HEK293 (cell line): ENCODE data around the gene PDZD2.

Experiments
- BCL11A ChIP-seq: fragments of 450-650 bp; formaldehyde crosslinking; IDR thresholded peaks from 2 replicates; pipeline ENCODE4 v1.5.1; 2016; ENCODE audit warnings: low read depth, missing biosample characterization, missing genetic modification characterization
- BCL11B ChIP-seq: fragments of 450-650 bp; formaldehyde crosslinking; IDR thresholded peaks from 2 replicates; pipeline ENCODE4 v1.5.1; 2016; ENCODE audit warnings: low read depth, missing biosample characterization, missing genetic modification characterization
- GLIS2 ChIP-seq: fragments of 450-650 bp; formaldehyde crosslinking; IDR thresholded peaks from 2 replicates; pipeline ENCODE4 v1.5.1; 2016; ENCODE audit warnings: missing biosample characterization, missing genetic modification characterization
- KLF1 ChIP-seq: fragments of 450-650 bp; formaldehyde crosslinking; IDR thresholded peaks from 2 replicates; pipeline ENCODE4 v1.5.1; 2016; ENCODE audit warnings: missing biosample characterization, missing genetic modification characterization
- KLF10 ChIP-seq: fragments of 450-650 bp; IDR thresholded peaks from 2 replicates; pipeline ENCODE4 v1.5.1; 2018; ENCODE audit warnings: missing biosample characterization, mild to moderate bottlenecking, missing genetic modification characterization
- KLF8 ChIP-seq: fragments of 450-650 bp; formaldehyde crosslinking; IDR thresholded peaks from 2 replicates; pipeline ENCODE4 v1.5.1; 2016; ENCODE audit warnings: missing biosample characterization, missing genetic modification characterization
- OSR2 ChIP-seq: fragments of 450-650 bp; formaldehyde crosslinking; IDR thresholded peaks from 2 replicates; pipeline ENCODE4 v1.5.1; 2016; ENCODE audit warnings: missing biosample characterization, missing genetic modification characterization
- PRDM10 ChIP-seq: fragments of 450-650 bp; formaldehyde crosslinking; IDR thresholded peaks from 2 replicates; pipeline ENCODE4 v1.5.1; 2016; ENCODE audit warnings: missing biosample characterization, missing genetic modification characterization
- SP2 ChIP-seq: fragments of 450-650 bp; formaldehyde crosslinking; IDR thresholded peaks from 2 replicates; pipeline ENCODE4 v1.5.1; 2016; ENCODE audit warnings: missing biosample characterization, missing genetic modification characterization
- SP3 ChIP-seq: fragments of 450-650 bp; formaldehyde crosslinking; IDR thresholded peaks from 2 replicates; pipeline ENCODE4 v1.5.1; 2016; ENCODE audit warnings: missing biosample characterization, missing genetic modification characterization
- SP7 ChIP-seq: fragments of 450-650 bp; formaldehyde crosslinking; IDR thresholded peaks from 2 replicates; pipeline ENCODE4 v1.5.1; 2016; ENCODE audit warnings: missing biosample characterization, missing genetic modification characterization
- ZBTB17 ChIP-seq: fragments of 450-650 bp; formaldehyde crosslinking; IDR thresholded peaks from 2 replicates; pipeline ENCODE4 v1.5.1; 2016; ENCODE audit warnings: missing biosample characterization, missing genetic modification characterization
- ZNF10 ChIP-seq: fragments of 450-650 bp; formaldehyde crosslinking; IDR thresholded peaks from 2 replicates; pipeline ENCODE4 v1.5.1; 2017; ENCODE audit warnings: missing biosample characterization, missing genetic modification characterization
- ZNF184 ChIP-seq: fragments of 450-650 bp; IDR thresholded peaks from 2 replicates; pipeline ENCODE4 v1.5.1; 2018; ENCODE audit warnings: missing biosample characterization, mild to moderate bottlenecking, missing genetic modification characterization
- ZNF292 ChIP-seq: fragments of 450-650 bp; formaldehyde crosslinking; IDR thresholded peaks from 2 replicates; pipeline ENCODE4 v1.5.1; 2016; ENCODE audit warnings: low read depth, missing biosample characterization, missing genetic modification characterization, borderline replicate concordance
- ZNF341 ChIP-seq: fragments of 450-650 bp; formaldehyde crosslinking; IDR thresholded peaks from 2 replicates; pipeline ENCODE4; 2016; ENCODE audit warnings: low read depth, missing biosample characterization, missing genetic modification characterization
- ZNF366 ChIP-seq: fragments of 450-650 bp; formaldehyde crosslinking; conservative IDR thresholded peaks from 2 replicates; pipeline ENCODE4 v1.5.1; 2016; ENCODE audit warnings: missing biosample characterization, missing genetic modification characterization
- ZNF423 ChIP-seq: fragments of 450-650 bp; formaldehyde crosslinking; IDR thresholded peaks from 2 replicates; pipeline ENCODE4 v1.5.1; 2016; ENCODE audit warnings: missing biosample characterization, missing genetic modification characterization
- ZNF514 ChIP-seq: fragments of 450-650 bp; formaldehyde crosslinking; IDR thresholded peaks from 2 replicates; pipeline ENCODE4 v1.5.1; 2016; ENCODE audit warnings: missing biosample characterization, missing genetic modification characterization
- ZNF701 ChIP-seq: fragments of 450-650 bp; formaldehyde crosslinking; IDR thresholded peaks from 2 replicates; pipeline ENCODE4 v1.5.1; 2016; ENCODE audit warnings: missing biosample characterization, missing genetic modification characterization
- ZNF843 ChIP-seq: fragments of 450-650 bp; formaldehyde crosslinking; IDR thresholded peaks from 2 replicates; pipeline ENCODE4 v1.5.1; 2016; ENCODE audit warnings: missing biosample characterization, missing genetic modification characterization
- ZSCAN30 ChIP-seq: fragments of 450-650 bp; IDR thresholded peaks from 2 replicates; pipeline ENCODE4 v1.5.1; 2018; ENCODE audit warnings: missing biosample characterization, mild to moderate bottlenecking, missing genetic modification characterization, moderate library complexity
- ZXDB ChIP-seq: fragments of 450-650 bp; formaldehyde crosslinking; IDR thresholded peaks from 2 replicates; pipeline ENCODE4 v1.5.1; 2016; ENCODE audit warnings: missing biosample characterization, missing genetic modification characterization
- TF ChIP-seq, protein P1 (sequence below): fragments of 450-650 bp; formaldehyde crosslinking; IDR thresholded peaks from 2 replicates; pipeline ENCODE4 v1.5.1; 2016; ENCODE audit warnings: missing biosample characterization, missing genetic modification characterization, low read depth
- TF ChIP-seq, protein P2 (sequence below): fragments of 450-650 bp; formaldehyde crosslinking; IDR thresholded peaks from 2 replicates; pipeline ENCODE4 v1.5.1; 2016; ENCODE audit warnings: missing biosample characterization, missing genetic modification characterization

PDZD2 gene

GRCh38 chr5:31854181-31855133 lies 215.5 kb downstream of the PDZD2 start (continued):
- TF ChIP-seq, protein P1, sequence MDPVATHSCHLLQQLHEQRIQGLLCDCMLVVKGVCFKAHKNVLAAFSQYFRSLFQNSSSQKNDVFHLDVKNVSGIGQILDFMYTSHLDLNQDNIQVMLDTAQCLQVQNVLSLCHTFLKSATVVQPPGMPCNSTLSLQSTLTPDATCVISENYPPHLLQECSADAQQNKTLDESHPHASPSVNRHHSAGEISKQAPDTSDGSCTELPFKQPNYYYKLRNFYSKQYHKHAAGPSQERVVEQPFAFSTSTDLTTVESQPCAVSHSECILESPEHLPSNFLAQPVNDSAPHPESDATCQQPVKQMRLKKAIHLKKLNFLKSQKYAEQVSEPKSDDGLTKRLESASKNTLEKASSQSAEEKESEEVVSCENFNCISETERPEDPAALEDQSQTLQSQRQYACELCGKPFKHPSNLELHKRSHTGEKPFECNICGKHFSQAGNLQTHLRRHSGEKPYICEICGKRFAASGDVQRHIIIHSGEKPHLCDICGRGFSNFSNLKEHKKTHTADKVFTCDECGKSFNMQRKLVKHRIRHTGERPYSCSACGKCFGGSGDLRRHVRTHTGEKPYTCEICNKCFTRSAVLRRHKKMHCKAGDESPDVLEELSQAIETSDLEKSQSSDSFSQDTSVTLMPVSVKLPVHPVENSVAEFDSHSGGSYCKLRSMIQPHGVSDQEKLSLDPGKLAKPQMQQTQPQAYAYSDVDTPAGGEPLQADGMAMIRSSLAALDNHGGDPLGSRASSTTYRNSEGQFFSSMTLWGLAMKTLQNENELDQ (tag by site-specific recombination) = no peak
- peak; percentile 41; the same call in 1 of the 2 replicates for TF ChIP-seq ZNF10
- peak; percentile 63; the same call in 1 of the 2 replicates for TF ChIP-seq ZXDB
- 0 out of 2 replicates have a peak, but pooled peaks have one; percentile 16 for TF ChIP-seq ZNF701 (tag by site-specific recombination)
- peak; percentile 45 for TF ChIP-seq OSR2 (tag by site-specific recombination)
- TF ChIP-seq, protein P2, sequence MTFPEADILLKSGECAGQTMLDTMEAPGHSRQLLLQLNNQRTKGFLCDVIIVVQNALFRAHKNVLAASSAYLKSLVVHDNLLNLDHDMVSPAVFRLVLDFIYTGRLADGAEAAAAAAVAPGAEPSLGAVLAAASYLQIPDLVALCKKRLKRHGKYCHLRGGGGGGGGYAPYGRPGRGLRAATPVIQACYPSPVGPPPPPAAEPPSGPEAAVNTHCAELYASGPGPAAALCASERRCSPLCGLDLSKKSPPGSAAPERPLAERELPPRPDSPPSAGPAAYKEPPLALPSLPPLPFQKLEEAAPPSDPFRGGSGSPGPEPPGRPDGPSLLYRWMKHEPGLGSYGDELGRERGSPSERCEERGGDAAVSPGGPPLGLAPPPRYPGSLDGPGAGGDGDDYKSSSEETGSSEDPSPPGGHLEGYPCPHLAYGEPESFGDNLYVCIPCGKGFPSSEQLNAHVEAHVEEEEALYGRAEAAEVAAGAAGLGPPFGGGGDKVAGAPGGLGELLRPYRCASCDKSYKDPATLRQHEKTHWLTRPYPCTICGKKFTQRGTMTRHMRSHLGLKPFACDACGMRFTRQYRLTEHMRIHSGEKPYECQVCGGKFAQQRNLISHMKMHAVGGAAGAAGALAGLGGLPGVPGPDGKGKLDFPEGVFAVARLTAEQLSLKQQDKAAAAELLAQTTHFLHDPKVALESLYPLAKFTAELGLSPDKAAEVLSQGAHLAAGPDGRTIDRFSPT (tag by site-specific recombination) = 0 out of 2 replicates have a peak, but pooled peaks have one; percentile 30
- TF ChIP-seq ZNF292 (tag by site-specific recombination) = no peak
- peak; percentile 81 for TF ChIP-seq KLF1 (tag by site-specific recombination)
- peak; percentile 92 for TF ChIP-seq ZSCAN30 (tag by site-specific recombination)
- peak; percentile 90 for TF ChIP-seq ZNF341 (tag by site-specific recombination)
- 0 out of 2 replicates have a peak, but pooled peaks have one; percentile 23 for TF ChIP-seq KLF8 (tag by site-specific recombination)
- peak; percentile 91 for TF ChIP-seq GLIS2 (tag by site-specific recombination)
- 0 out of 2 replicates have a peak, but pooled peaks have one; percentile 26 for TF ChIP-seq ZNF366
- peak; percentile 59; the same call in 1 of the 2 replicates for TF ChIP-seq SP7 (tag by site-specific recombination)
- TF ChIP-seq ZNF843 = no peak
- no peak for TF ChIP-seq BCL11A
- no peak for TF ChIP-seq ZNF514 (tag by site-specific recombination)
- TF ChIP-seq ZNF423 (tag by site-specific recombination) = peak; percentile 69; the same call in 1 of the 2 replicates
- peak; percentile 94 for TF ChIP-seq ZBTB17 (tag by site-specific recombination)
- no peak for TF ChIP-seq BCL11B (tag by site-specific recombination)
- TF ChIP-seq KLF10 (tag by site-specific recombination) = peak; percentile 43; the same call in 1 of the 2 replicates
- TF ChIP-seq PRDM10 (tag by site-specific recombination) = peak; percentile 79
- no peak for TF ChIP-seq ZNF184 (tag by site-specific recombination)
- peak; percentile 17; the same call in 1 of the 2 replicates for TF ChIP-seq SP2 (tag by site-specific recombination)
- TF ChIP-seq SP3 (tag by site-specific recombination) = peak; percentile 19; the same call in 1 of the 2 replicates
